HG03280 (cell line): ENCODE data around the gene CNTN4.
"Not testable (repeated sequence)": the region's sequence is repeated elsewhere in the genome, so short reads cannot be mapped to it uniquely, and the experiment has no call there.

Experiments
- ATAC-seq: cut with Tn5 transposase; IDR thresholded peaks from one replicate; pipeline ENCODE4 v1.9.1; 2021; ENCODE audit warnings: mild to moderate bottlenecking, moderate library complexity; ENCODE audit not compliant: unreplicated experiment

The CNTN4 gene

DNA sequence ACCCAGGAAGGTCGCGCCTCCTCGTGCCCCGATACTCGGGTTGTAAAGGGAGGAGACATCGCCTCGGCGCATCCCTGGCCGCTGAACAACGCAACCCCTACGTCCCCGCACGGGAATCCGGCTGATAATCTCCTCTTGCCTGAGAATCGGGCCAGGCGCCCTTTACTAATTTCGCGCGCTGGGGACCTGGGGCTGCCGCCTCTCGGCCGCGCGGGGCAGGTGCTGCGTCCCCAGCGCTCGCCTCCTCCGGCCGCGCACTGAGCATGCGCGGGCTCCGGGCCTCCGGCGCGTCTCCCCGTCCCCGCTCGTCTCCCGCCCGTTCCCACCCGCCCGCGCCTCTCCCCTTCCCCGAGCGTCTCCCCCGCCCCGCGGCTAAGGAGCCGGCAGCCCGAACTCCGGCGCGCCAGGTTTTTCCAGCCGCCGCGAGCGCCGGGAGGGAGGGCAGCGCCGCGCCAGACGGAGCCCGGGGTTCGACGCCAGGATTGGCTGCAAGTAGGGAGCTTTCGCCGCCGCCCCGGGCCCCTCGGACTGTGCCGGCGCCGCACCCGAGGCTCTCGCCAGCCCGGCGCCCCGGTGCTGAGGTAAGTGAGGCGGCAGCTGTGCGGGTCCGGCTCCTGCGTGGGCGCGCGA, at the start of gene CNTN4:
Gene CNTN4, plus strand, starts transcription at position 469 of the 630 bp plus-strand sequence.
- ATAC-seq: no peak

DNA sequence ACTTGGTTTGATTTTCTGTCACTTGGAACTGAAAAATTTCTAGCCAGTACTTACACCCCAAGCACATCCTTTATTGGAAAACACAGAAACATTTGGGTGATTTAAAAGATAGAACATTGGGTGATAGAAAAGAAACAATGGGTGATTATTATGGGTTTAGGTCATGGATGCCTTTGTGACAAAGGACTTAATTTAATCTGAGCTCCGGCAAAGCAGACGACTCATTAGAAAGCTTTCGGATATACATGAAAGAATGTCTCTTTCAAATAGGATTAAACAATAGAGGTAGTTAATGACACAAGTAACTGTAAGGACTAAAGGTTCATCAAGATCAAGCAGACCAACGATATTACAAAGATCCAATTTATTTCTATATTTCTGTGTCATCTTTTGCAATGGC, 37.3 kb upstream of the CNTN4 start:
- ATAC-seq: no peak

DNA sequence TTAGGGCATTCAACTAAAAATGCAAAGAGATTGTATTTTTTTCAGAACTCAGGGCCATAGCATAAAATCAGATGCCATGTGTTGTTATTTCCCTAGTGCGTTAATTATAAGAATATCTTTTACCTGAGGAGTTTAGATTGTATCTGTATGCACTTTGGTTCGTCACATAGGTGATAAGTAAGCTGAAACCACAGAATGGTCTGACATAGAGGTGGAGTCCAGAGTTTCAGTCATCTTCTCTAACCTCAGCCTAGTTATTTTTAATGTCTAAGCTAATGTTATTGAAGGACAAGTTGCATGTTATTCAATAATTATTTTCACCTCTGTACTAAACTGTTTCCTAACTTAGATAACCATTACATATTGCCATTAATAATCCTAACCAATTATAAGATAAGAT, 27.1 kb upstream of the CNTN4 start:
- no peak for ATAC-seq

DNA sequence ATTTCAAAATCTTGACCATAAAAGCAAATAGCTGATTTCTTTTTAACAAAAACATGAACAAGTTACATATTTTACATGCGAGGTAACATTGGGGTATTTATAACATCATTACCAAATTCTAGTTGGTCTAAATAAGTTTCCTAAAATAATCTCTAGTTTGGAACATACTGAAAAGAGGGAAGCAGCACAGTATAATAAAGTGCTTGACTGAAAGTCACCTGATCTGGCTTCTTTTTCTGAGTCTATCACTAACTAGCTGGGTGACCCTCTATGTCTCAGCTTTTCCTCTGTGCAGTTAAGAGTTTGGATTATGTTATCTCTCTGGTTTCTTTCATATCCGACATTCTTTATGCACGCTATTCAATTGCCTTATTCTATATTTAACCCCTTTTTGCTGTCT, 19.8 kb upstream of the CNTN4 start:
- no peak for ATAC-seq

DNA sequence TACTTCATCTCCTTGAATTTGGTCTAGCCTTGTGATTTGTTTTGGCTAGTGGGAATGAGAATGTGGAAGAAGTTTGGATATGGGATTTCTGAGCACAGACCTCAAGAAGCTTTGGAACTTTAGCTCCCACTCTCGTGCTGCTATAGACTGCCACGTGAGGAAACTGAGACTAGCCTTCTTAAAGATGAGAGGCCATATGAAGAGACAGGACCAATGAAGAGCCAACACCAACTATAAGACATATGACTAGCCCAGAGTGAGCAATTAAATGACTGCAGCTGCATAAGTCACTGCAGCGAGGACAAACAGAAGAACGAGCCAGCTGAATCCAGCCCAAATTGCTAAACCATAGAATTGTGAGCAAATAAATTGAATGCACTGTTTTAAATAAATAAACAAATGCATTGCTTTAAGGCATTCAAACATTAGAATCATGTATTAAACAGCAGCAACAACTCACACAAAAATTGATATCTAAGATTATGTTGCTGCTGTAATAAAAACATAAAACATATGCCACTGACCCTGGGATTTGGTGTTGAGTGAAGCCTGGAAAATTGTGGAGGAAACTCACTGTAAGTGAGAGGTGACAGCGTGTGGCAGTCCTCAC, 15.7 kb upstream of the CNTN4 start:
- no peak for ATAC-seq

DNA sequence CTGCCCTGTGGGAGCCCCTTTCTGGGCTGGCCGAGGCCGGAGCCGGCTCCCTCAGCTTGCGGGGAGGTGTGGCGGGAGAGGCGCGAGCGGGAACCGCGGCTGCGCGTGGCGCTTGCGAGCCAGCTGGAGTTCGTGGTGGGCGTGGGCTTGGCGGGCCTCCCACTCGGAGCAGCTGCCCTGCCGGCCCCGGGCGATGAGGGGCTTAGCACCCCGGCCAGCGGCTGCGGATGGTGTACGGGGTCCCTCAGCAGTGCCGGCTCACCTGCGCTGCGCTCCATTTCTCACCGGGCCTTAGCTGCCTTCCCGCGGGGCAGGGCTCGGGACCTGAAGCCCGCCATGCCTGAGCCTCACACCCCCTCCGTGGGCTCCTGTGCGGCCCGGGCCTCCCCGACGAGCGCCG, 15.1 kb upstream of the CNTN4 start:
- ATAC-seq: not testable (repeated sequence)

DNA sequence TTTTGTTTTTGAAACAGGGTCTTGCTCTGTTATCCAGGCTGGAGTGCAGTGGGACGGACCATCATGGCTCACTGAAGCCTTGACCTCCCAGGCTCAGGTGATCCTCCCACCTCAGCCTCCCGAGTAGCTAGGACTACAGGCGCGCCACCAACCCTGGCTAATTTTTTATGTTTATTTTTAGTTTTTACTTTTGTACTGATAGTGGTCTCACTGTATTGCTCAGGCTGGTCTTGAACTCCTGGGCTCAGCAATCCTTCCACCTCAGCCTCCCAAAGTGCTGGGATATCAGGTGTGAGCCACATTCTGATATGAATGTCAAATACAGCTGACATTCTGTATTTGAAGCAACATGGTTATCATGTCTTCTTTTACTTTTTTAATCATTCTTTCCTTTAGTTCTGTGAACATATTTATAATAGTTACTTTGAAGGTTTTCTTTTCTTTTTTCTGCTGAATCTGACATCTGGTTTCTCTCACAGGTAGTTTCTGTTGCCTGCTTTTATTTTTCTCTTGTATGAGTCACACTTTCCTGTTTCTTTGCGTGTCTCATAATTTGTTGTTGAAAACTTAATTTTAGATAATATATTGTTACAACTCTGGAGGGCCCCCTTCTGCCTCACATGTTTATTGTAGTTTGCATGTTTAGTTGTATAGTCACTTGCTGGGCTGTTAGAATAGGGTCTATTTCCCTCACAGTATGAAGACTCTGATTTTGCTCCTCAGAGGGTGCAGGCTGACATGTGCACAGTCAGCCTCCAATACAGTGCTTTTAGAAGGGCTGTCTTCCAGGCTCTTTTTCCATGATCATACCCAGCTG, 8.4 kb upstream of the CNTN4 start:
- no peak for ATAC-seq

DNA sequence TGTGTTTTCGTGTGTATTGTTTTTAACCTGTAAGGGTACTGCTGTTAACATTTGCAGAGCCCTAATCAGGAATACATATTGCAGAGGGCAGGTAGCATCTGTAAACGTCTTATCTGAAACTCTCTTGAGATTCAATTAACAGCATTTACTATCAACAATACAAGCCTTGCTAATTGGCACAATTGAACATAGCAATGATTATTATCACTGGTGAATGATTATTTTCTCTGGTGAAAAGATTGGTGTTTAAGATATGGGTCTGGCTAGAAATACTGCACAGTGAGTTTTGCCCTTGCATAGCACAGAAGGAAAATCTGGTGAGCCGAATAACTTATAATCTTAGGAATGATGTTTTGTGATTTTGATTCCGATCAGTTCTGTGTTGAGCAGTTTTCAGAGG, 5.9 kb upstream of the CNTN4 start:
- ATAC-seq: no peak

DNA sequence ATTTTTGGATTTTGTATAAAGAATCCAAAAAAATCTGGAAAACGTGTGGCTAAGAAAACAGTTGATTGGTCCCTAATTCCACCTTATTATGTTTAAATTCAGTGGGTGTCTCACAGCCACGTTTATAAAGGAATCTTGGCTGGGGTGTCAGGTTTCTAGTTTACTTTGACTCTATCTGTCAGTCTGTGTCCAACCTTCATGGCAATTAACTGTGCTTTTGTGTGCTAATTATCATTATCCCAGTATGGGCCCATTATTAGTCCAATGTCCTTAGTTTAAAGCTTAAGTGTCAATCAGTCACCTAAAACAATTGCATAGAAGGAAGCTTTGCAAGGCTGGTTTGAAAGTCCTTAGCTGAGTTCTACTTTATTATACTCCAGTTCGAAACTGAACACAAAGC, 3.7 kb upstream of the CNTN4 start:
- no peak for ATAC-seq

DNA sequence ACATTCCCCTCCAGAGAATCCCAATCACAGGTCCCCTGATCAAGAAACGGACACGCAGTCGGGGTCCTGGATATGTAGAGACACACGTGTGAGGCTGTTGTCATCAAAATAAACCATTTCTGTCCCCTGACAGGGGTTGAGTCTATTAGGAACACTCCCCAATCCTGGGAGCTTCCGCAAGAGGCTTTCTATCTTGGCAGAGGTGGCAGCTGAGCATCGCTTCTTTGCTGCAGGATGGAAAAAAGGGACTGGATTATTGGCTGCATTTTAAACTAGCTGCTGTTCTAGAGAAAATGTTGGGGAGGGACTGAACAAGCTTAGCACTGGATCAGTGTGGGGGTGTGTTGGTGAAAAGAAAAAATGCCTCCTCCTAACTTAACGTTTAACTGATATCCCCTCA, 2.5 kb upstream of the CNTN4 start:
- no peak for ATAC-seq

DNA sequence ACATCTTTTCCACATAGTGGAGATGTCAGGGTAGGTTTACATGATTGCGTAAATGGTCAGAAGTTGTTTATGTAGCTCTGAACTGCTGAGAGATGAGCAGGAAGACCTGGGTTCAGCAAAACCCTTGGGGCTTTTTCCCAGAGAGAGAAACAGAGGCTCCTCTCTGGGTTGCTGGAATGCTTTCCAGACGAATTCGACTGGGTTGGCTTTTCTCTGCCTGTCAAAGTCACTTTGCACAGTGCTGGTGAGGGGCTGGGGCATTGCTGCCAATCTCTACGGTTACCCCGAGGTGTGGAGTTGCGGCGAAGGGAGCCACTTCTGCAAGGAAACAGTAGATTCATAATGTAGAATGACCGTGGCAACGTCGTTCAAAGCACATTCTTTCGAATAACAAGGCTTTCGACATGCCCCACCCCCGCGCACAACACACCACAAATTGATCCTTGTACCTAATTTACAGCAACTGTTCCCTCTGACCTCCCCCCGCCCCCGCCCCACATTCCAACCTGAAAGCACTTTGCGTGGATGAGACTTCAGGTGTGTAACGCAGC, 950 bp upstream of the CNTN4 start:
- ATAC-seq: no peak

DNA sequence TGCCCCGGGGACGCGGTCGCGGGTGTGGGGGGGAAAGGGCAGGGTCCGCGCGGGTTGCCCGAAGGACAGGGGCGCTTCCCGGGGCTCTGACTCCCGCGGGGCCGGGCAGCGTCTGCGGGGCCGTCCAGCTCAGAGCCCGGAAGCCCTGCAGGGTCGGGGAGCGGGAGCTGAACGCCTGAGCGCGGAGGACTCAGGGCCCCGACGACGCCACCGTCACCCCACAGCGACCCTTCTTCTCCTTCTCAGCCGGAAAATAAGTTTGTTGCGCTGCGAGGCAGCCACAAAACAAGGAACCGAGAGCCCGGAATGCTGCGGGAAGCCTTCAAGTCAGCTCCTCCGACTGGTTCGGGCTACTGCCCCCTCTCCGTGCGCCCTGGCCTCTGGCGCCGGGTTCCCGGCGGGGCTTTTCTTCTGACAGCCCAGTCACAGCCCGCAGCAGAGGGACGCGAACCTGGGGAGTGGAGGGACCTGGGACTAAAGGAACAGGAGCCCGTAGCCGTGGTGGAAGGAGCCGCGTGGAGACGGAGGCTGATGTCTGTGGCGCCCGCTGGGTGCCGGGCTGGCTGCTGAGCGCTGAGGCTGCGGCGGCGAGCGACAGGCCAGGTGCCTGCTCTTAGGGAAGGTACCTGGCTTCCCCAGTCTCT, 484 bp downstream of the CNTN4 start:
- ATAC-seq: no peak

DNA sequence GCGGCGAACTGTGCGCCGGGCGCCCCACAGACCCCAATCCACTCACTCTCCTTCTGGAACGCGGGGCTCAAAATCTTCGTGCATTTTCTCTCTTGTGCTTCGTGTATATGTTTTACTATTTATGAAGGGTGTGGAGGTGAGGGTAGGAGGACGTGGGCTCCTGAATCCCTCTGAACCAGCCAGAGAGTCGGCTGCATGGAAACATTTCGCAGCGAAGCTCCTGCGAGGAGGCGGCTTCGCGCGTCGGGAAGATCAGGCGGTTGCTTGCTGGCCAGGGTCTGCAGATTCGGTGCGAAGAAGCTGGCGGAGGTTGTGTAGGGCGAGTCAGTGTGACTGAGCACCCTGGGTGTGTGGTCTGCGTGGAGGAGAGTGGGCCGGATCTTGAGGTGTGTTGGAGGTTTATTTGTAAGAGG, 1.1 kb downstream of the CNTN4 start:
- no peak for ATAC-seq

DNA sequence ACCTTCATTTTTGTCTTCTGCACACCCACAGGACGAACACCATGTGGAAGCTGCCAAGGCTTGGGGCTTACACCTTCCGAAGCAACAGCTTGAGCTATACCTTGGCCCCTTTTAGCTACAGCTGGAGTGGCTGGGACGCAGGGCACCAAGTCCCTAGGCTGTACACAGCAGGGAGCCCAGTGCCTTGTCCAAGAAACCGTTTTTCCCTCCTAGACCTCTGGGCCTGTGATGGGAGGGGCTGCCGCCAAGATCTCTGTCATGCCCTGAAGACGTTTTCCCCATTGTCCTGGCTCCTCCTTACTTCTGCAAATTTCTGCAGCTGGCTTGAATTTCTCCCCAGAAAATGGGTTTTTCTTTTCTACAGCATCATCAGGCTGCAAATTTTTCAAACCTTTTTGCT, 7.8 kb downstream of the CNTN4 start:
- no peak for ATAC-seq

DNA sequence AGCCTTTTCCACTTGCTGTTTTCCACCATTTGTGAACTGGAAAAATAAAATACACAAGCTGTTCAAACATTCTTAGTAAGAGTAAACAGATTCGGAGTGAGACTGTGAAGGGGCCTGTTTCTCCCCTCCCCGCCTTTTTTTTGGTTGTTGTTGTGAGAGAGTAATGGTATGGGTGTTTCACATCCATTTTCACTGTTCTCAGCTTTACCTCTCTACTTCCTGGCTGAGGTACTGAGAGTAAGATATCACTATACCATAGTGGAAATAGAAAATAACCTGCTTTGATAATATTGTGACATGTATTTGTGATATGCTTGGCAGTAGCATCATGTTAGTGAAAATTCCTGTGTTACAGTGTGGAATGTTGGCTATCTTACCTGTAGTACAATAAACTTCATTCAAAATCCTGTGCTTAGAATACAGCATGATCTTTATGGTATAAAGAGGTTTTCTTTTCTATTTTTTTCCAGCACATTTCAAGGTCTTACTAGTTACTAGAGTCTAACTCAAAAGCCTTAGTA, 12.0 kb downstream of the CNTN4 start:
- ATAC-seq: no peak

DNA sequence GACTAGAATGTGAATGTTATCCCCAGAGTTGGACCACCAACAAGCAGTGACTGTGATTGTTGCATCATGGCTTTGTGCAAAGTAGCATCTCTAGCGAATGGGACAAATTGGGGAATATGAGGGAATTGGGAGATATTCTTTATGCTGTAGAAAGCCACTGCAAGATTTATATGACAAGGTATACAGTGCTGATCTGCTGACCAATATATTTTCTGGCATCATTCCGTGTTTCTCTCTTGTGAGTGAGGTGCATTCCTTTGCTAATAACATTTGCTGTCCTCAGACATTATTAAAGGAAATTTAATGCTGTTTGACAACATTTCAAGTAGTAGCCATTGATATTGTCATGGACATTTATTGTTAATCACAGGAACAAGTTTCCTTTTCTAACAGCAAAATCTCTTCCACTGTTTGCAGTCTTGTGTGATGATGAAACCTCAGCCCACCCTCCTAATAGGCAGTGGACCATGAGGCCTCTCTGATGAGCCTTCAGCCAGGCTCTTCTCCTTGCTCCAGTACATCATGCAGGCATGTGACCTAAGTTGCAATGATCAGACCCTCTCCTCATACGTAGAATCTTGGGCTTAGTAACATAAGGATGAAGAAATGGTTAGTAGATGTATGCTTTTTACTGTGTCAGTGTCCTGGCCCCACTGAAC, 16.1 kb downstream of the CNTN4 start:
- ATAC-seq: no peak

DNA sequence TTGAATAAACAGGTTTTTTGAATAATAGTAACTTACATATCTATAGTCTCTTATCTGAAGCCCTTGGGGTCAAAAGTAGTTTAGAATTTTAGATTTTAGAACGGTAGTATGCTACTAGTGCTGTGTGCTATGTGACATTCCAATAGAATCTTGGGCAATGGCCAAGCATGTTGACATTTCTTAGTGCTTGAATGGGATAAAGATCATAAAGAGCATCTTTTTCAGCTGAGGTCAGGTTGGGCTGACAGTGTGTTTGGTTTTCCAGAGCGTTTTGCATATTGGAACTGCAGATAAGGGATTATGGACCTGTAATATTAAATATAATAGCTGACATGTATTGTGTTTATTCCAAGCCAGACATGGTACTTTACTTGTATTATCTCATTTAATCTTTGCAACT, 32.1 kb downstream of the CNTN4 start:
- no peak for ATAC-seq

DNA sequence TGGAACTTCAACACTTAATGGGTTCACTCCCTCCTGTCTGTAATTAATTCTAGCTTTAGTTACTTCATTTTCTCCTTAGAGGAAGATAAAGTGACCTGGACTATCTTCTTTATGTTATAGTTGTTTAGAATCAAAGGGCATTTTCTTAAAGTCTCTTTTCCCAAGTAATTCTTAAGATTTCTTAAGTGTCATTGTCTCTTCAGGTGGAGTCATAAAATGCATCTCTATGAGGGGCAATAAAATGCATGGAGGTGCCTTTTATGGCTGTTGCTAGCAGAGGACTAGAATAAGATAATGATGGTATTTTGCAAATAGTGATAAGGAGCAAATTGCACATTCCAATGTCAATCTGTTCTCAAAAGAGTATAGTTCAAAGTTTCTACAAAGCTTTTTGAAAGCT, 34.5 kb downstream of the CNTN4 start:
- ATAC-seq: no peak

DNA sequence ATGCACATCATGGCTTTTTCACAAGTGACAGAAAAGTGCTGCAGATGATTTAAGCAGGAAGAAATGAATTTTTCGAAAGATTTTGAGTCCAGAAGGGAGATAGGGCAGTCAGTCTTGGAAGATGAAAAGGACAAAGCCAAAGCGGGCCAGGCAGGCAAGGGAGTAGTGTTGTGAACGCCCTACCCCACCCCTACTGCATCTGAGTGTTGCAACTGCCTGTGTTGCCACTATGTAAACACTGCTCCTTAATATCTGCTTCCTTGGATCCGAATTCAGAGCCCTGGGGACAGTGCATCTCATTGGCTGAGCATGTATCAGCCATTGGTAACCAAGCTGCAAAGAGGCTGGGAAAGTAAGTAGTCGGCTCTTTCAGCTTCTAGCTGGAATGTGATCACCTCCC, 39.0 kb downstream of the CNTN4 start:
- ATAC-seq: no peak

DNA sequence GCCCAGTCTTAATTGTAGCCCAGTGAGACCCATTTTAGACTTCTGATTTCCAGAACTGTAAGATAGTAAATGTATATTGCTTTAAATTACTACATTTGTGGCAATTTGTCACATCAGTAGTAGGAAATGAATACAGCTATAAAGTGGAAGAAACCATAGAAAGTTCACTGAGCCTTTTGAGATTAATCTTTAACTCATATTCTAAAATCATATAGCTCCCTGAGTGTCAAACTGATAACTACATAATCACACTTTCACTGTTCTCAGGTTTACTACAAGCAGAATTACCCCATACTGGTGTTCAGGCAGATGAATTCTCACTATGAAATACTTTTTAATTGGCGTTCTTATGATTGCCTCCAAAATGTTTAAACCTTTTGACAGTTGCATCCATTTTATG, 42.8 kb downstream of the CNTN4 start:
- ATAC-seq: no peak
